ENCODE data around the gene DBET.
"Not testable (repeated sequence)": the region's sequence is repeated elsewhere in the genome, so short reads cannot be mapped to it uniquely, and the experiment has no call there.

The DBET gene

GRCh38 chr4:190047627-190048026, 16.7 kb upstream of the DBET start:
- H3K4me3 ChIP-seq, H3K27ac ChIP-seq: not testable (repeated sequence)

GRCh38 chr4:190049378-190050239, 14.7 kb upstream of the DBET start:
- H3K27ac ChIP-seq, H3K4me3 ChIP-seq: not testable (repeated sequence)

GRCh38 chr4:190058997-190059396, 5.3 kb upstream of the DBET start:
- not testable (repeated sequence) for H3K27ac ChIP-seq, H3K4me3 ChIP-seq

- H3K4me3 ChIP-seq, H3K27ac ChIP-seq: not testable (repeated sequence)
Measured at GRCh38 chr4:190064805-190065204, 503 bp downstream of the DBET start.

- not testable (repeated sequence) for H3K4me3 ChIP-seq, H3K27ac ChIP-seq
Measured at GRCh38 chr4:190068351-190068750, 4.0 kb downstream of the DBET start.

GRCh38 chr4:190093052-190093451, 28.8 kb downstream of the DBET start:
- H3K4me3 ChIP-seq, H3K27ac ChIP-seq: not testable (repeated sequence)

- H3K4me3 ChIP-seq, result not testable (repeated sequence)
Measured at GRCh38 chr4:190094031-190094430, 29.7 kb downstream of the DBET start.

GRCh38 chr4:190095335-190095734, 31.0 kb downstream of the DBET start:
- not testable (repeated sequence) for H3K27ac ChIP-seq, H3K4me3 ChIP-seq

More at GRCh38 chr4:190094031-190094430, 29.7 kb downstream of the DBET start:
- not testable (repeated sequence) for H3K27ac ChIP-seq

- not testable (repeated sequence) for H3K4me3 ChIP-seq, H3K27ac ChIP-seq
Measured at GRCh38 chr4:190099605-190100004, 35.3 kb downstream of the DBET start.

- H3K4me3 ChIP-seq, H3K27ac ChIP-seq: not testable (repeated sequence)
Measured at GRCh38 chr4:190101525-190101924, 37.2 kb downstream of the DBET start.

GRCh38 chr4:190106191-190106590, 41.9 kb downstream of the DBET start:
- H3K27ac ChIP-seq, H3K4me3 ChIP-seq: not testable (repeated sequence)

GRCh38 chr4:190106611-190107480, 42.5 kb downstream of the DBET start:
- H3K4me3 ChIP-seq, H3K27ac ChIP-seq: not testable (repeated sequence)

GRCh38 chr4:190107766-190108485, 43.6 kb downstream of the DBET start:
- H3K4me3 ChIP-seq, H3K27ac ChIP-seq: not testable (repeated sequence)

GRCh38 chr4:190108756-190109155, 44.5 kb downstream of the DBET start:
- H3K27ac ChIP-seq, H3K4me3 ChIP-seq: not testable (repeated sequence)

- H3K27ac ChIP-seq, H3K4me3 ChIP-seq: not testable (repeated sequence)
Measured at GRCh38 chr4:190109390-190110011, 45.2 kb downstream of the DBET start.

GRCh38 chr4:190110033-190110432, 45.7 kb downstream of the DBET start:
- H3K4me3 ChIP-seq, H3K27ac ChIP-seq: not testable (repeated sequence)

GRCh38 chr4:190110570-190111295, 46.4 kb downstream of the DBET start:
- not testable (repeated sequence) for H3K27ac ChIP-seq, H3K4me3 ChIP-seq

- H3K4me3 ChIP-seq, H3K27ac ChIP-seq: not testable (repeated sequence)
Measured at GRCh38 chr4:190112879-190113278, 48.6 kb downstream of the DBET start.

GRCh38 chr4:190114991-190115390, 50.7 kb downstream of the DBET start:
- not testable (repeated sequence) for H3K4me3 ChIP-seq, H3K27ac ChIP-seq
